GM21619 (cell line): ENCODE results near the gene ZNF766.
"Not testable (repeated sequence)": the region's sequence is repeated elsewhere in the genome, so short reads cannot be mapped to it uniquely, and the experiment has no call there.

Experiments
- ATAC-seq: cut with Tn5 transposase; IDR thresholded peaks from one replicate; pipeline ENCODE4 v1.9.1; 2021; ENCODE audit not compliant: unreplicated experiment

ZNF766 gene

DNA sequence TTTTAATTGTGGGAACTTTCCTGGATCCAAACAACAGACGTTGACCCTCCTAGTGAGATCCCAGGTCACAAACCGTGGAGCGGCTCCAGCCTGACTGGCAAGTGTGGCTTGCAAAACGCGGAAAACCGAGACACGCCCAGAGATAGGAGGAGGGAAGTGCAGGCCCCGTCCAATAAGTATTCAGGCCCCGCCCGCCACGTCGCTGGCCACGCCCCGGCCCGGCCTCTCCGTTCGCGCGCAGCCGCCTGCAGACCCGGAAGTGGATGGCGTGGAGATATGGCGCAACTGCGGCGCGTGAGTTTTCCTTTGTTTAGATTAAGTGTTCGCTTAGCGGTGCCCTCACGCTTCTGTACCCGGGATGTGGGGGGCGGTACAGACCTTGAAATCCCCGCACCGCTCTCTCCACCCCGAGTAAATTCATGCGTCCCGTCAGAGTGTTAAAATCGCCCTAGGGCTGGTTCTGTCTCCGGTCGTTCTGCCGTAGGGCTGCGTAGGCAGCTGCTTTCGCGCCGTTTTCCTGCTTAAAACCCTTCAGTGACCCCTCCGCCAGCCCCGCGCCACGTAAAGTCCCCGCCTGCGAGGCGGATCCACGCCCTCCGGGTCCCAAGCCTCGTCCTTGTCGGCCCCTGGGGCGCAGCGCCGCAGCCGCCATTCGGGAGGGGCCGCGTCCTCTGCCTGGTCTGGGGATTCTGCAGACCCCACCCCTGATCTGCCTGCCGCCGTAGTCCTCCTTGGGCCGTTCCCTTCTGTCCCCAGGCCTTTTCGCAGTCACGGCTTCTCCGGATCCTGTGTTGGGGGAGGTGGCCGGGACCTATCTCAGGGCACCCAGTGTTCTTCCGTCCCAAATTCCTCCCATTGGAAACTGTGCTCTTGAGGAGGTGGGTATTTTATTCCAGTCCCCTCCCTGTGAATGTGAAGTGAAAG is at the start of gene ZNF766:
Gene ZNF766 (plus strand): TSS at position 250 of the 924 bp plus-strand sequence. CDS start 27 bp downstream, at position 277.
- peak; percentile 92 for ATAC-seq

DNA sequence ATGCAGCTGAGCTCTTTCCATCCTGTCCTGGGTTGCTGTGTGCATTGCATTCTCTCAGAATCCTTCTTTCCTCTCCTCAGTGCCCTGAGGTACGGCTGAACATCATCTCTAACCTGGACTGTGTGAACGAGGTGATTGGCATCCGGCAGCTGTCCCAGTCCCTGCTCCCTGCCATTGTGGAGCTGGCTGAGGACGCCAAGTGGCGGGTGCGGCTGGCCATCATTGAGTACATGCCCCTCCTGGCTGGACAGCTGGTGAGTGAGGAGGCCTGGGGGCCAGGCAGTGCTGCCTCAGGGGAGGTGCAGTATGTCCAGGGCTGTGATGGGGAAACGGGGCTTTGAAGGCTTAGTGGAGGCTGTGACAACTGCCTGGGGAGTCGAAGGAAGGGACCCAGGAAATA is 49.8 kb upstream of the ZNF766 start:
- ATAC-seq, result no peak

DNA sequence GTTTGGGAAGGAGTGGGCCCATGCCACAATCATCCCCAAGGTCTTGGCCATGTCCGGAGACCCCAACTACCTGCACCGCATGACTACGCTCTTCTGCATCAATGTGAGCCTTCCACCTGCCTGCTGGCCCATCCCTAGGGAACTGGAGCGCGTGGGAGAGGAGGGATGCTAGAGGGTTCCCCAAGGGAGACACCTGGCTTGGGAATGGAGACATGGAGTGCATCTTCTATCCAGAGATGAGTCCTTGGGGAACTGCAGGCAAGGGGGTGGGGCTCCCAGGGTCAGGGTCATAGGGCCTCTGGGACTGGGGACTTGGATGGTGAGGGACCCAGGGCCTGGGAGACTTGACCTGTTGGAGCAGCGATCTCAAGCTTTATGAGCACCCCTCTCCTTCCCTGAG is 48.4 kb upstream of the ZNF766 start:
- ATAC-seq, result no peak

DNA sequence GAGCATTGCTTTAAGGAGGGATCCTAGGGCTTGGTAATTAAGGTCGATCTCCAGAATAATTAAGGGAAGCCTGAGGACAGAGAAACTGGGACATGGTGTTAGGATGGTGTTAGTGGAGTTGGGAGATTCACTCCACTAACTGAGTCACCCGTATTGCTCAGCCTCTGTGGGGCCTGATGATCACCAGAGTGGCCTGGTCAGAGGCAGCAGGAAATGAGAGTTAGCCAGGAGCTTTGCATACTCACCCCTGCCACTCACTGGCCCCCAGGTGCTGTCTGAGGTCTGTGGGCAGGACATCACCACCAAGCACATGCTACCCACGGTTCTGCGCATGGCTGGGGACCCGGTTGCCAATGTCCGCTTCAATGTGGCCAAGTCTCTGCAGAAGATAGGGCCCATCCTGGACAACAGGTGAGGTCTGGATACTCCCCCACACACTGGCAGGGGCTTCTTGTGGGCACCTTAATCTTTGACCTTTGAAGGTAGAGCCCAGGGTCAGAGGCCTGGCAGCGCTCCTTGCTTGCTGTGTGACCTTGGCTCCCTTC is 47.5 kb upstream of the ZNF766 start:
- ATAC-seq, result no peak

DNA sequence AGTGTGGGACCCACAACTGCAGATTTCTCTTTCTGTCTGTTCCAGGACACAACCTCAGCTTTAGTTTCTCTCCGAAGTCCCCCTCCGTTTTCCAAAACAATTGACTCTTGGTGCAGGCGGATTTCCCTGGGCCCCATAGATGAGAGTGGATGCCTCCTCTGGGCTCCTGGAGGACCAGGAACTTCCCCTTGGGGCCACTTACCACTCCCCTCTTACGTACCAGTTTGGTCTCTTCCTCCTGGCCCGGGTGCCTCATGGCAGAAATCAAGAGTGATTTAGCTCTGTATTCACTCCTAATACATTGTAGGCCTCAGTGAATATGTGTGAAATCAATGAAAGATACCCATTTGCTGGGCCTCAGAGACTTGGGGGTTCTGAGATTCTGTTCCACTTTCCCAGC is 45.2 kb upstream of the ZNF766 start:
- no peak for ATAC-seq

DNA sequence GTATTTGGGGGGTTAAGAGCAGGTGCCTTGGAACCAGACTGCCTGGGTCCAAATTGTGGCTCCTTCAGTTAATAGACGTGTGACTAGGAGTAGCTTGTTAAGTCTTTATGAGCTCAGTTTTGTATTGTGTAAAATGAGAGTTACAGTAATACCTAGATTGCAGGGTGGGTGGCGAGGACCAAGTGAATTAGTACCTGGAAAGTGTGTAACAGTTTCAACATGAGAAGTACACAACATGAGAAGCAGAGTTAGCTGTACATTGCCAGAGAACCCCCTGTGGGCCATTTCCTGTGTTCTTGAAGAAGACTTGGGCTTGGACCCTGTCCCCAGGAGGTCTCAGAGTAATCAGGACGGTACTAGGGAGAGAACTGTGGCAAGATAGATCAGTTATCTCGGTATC is 42.7 kb upstream of the ZNF766 start:
- ATAC-seq, result no peak

DNA sequence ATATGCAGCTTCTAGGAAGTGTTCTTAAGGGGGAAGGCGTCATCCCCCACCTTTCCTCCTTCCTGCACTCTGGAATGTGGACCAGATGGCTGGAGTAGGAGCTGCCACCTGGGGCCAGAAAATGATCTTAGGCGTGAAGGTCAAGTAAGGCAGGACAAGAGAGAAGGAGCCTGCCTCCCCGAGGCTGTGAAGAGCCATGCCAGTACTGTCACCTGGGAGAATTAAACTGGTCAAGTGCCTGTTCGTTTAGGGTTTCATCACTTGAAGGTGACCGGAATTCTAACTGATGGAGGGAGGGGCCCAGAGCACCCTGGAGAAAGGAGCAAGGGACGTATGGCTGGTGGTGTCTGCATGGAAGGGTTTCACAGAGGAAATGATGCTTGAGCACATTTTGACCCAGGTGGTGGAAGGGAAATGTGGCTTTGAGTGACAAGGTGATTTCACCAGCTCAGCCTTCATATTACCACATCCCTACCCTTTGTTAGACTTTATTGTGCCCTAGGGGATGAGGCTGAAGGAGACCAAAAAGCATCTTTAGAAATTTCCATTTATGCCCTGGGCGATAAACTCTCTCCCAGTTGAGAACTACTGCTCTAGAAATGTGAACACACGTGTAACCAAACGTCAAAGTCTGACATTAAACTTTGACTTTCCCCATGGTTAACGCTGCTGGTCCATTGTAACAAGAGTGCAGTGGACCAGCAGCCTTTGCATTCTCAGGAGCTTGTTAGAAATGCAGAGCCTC is 42.0 kb upstream of the ZNF766 start:
- ATAC-seq, result no peak

DNA sequence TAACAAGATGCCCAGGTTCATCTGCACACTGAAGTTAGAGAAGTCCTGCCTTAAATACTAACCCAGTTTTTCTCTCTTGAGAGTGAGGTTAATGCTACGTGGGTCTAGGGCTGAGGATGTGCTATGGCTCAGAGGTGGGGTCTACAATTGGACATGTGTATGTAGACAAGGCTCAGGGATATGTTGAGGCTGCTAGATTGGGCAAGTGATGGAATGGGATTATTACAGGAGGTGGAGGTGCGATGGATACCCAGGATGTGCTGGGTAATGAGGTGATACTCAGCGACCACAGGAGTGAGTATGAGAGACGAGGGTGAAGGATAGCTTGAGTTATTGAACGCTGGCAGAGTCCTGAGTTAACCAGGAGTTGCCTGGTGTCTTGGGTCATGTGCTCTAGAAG is 41.4 kb upstream of the ZNF766 start:
- ATAC-seq, result no peak

DNA sequence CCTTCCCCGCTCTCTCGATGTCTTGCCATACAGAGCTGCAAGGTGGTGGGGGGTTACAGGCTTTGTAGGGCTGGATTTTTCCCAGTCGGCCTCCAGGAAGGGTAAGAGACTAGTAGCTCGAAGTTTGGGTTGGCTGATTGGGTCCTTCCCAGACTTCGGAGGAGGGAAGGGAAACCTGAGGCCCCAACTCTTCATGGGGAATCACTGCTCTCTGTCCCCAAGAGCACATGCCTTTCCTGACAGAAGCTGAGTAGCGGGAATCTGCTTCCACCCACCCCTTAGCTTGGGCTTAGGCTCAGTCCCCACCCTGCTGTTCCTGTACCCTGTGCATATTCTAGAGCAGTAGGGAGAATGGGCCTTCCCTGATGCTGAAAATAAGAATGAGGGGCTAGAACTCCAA is 39.9 kb upstream of the ZNF766 start:
- no peak for ATAC-seq

DNA sequence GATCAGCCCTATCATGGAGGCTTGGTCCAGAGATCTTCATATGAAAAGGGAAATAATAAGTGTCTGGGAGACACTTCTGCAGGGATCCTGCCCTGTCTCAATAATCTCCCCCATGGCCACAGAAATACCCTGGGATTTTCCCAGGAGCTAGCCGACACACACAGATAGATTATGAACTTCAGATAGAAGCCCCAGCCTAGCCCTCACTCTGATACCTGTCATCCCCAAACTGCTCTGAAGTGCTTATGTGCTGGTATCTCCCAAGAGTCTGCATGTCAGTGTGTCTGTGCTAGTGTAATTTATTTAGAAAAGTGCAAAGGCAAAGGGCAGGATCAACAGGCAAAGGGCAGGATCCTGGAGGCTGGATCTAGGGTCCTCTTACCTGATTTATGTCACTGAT is 38.7 kb upstream of the ZNF766 start:
- no peak for ATAC-seq

DNA sequence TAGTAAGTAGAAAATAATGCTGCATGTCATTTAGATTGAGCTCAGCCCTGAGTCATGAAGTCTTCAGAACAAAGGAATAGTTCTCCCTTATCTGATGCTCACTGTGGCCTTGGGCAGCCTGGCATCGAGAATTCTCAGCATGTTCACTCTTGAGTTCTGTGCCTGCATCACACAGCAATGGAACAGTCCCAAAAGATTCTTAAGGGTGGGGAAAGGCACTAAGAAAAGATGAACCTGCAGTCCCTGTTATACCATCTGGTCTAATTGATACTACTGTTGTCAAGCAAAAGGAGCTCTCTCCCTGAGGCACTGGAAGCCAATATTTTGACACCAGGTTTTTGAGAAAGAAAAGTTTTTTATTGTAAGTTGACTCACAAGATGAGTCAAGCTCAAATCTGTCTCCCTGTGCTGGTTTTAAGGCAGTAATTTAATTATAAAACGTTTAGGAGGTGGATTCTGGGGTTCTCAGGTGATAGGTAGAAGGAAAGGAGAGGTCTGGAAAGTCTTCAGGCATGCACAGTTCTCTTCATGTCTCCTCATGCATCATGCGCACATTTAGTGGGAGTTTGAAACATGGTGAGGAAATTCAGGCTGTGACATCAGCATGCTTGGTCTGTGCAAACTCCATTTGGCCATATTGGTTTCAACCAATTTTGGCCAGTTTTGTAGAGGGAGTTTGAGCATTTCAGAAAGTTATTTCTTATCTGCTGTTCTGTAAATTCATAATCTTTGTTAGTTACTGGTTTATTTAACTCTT is 38.1 kb upstream of the ZNF766 start:
- no peak for ATAC-seq

DNA sequence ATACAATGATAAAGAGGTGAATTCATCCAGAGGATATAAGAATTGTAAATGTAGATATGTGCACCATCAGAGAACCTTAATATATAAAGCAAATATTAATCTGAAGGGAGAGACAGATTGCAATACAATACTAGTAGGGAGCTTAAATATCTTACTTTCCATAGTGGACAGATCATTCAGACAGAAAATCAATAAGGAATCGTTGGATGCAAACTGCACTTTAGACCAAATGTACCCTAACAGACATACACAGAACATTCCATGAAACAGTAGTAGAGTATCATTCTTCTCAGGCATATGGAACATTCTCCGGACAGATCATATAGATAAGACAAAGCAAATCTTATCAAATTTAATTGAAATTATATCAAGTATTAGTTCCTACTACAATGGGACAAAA is 35.0 kb upstream of the ZNF766 start:
- no peak for ATAC-seq

DNA sequence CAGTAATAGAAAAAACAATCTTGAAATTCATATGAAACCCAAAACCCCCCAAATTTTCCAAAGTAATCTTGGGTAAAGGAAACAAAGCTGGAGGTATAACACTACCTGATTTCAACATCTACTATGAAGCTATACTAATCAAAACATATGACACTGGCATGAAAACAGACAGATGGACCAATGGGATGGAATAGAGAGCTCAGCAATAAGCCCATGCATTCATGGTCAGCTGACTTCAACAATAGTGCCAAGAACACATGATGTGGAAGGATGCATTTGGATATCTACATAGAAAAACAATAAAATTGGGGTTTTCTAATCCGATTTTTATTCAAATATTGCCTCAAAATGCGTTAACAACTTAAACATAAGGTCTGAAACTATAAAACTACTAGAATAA is 32.2 kb upstream of the ZNF766 start:
- ATAC-seq, result no peak

DNA sequence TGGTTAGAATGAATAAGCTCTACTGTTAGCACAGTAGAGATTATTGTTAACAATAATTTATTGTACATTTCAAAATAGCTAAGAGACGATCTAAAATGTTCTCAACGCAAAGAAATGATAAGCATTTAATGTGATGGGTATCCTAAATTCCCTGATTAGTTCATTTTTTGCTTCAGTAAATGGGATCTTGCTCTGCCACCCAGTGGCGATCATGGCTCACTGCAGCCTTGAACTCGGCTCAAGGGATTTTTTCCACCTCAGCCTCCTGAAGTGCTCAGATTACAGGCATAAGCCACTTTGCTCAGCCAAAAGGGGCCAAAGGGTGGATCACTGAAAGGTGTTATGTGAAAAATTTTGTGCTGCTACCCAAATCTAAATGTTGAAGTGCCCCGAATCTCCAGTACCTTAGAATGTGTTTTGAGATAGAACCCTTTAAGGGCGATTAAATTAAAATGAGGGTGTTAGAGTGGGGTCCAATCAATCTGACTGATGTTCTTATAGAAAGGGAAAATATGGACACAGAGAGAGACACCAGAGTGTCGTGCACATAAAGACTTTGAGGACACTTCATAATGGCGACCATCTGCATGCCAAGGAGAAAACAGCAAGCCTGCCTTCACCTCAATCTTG is 31.5 kb upstream of the ZNF766 start:
- ATAC-seq, result no peak

DNA sequence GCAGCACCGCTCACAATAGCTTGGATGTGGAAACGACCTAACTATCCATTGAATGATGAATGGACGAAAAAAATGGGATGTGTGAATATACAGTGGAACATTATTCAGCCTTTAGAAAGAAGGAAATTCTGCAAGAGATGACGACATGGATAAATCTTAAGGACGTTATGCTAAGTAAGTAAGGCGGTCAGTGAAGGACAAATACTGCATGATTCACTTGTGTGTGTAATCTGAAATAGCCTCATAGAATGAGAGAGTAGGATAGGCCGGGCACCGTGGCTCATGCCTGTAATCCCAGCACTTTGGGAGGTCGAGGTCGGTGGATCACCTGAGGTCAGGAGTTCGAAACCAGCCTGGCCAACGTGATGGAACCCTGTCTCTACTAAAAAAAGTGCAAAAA is 25.4 kb upstream of the ZNF766 start:
- ATAC-seq, result no peak

DNA sequence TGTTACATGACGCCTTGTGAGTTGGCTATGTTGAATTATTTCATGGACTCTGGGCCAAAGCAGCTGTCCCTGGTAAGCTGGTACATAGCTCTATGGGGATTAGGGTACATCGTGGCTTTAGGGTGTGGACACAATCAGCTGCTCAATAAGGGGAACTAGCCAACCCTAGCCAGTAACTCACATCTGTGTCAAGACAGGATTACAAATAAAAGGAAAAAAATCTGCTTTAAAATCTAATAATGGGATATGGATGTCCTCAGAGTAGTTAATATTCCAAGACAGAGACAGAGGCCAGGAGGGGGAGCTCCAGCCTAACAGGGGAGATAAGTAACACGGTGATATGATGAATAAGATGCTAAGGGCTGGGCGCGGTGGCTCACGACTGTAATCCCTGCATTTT is 21.1 kb upstream of the ZNF766 start:
- no peak for ATAC-seq

DNA sequence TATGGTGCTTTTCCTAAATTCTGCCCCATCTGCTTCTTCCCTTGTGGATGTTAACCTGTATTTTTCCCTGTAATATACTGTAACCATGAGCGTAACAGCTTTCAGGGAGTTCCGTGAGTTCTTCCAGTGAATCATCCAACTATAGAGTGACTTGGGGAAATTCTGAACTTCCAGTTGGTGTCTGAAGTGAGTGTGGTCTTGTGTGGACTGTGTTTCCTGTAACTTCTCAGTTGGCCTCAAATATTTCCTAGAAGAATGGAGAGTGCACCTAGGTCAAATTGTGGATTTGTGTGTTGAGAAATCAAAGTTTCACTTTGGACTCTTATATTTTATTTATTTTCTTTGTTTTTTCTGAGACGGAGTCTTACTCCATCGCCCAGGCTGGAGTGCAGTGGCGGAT is 11.0 kb upstream of the ZNF766 start:
- ATAC-seq, result no peak

DNA sequence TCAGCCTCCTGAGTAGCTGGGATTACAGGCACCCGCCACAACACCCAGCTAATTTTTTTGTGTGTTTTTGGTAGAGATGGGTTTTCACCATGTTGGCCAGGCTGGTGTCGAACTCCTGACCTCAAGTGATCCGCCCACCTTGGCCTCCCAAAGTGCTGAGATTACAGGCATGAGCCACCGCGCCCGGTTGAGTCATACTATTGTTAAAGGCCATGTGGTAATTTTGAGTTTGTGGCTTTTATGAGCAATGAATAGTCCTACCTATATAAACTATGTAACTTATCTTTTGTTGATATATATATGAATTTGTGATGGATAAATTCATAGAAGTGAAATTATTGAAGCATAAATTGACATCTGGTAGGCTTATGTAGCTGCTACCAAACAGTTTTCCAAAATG is 3.8 kb upstream of the ZNF766 start:
- ATAC-seq, result not testable (repeated sequence)

DNA sequence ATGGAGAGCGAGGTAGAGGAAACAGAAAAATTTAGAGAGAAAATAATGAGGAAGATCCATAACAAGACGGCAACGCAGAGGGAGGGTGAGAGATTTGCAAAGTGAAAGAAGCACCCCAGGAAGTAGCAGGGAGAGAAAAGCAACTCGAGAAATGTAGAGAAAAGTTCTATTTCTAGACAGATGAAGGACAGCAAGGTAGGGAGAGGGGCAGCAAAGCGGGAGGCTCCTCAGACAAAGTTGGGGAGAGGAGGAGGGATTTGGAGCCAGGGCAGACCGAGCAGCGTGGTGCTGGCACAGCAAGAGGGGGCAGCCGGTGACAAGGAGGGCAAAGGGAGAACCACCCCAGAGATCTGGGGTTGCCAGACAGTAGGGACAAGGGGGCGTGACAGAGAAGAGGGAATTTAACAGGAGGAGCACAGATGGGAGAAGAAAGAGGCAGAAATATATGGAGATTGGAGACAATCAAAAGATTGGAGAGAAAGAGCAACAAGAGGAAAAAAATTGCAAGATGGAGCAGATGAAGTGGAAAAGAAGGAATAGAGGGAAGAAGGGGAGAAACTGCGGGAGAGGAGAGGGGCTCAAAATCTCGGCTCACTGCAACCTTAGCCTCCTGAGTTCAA is 989 bp downstream of the ZNF766 start:
- ATAC-seq, result no peak

DNA sequence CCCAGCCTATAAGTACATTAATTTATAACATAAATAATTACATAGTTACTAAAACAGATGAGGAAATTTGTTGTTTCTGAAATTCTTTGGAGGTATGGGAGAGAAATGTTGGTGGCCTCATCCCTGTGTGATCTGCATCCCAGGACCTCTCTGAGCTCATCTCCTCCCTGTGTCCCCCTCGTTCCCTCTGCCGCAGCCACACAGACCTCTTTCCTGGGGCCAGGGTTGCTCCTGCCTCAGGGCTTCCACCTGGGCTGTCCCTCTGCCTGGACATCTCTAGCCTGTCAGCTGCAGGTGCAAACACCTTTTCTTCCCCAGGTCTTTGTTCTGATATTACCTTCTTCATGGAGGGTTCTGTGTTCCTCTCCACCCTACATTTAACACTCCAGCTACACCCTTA is 3.9 kb downstream of the ZNF766 start:
- no peak for ATAC-seq
